Memory B cell (primary cell): ENCODE results near the gene CTIF.

ENCODE experiments used
- ATAC-seq: fragments of 150-1000 bp; cut with Tn5 transposase; 2 replicates; pipeline ENCODE4 v1.10.0; 2021; ENCODE audit warnings: low read depth, mild to moderate bottlenecking, moderate library complexity
- DNase-seq, 2 donors: peaks; one replicate each; pipeline ENCODE4 v3.0.0; 2022; ENCODE audit warnings: low spot score in 2 of 2
- H3K27ac Mint-ChIP-seq: one replicate; pipeline ENCODE4 v1.8.0; 2022; ENCODE audit warnings: mild to moderate bottlenecking, moderate library complexity, mixed read lengths
- H3K27me3 Mint-ChIP-seq: one replicate; pipeline ENCODE4 v1.8.0; 2022; ENCODE audit warnings: mixed read lengths
- H3K36me3 Mint-ChIP-seq: one replicate; pipeline ENCODE4 v1.8.0; 2022; ENCODE audit warnings: mild to moderate bottlenecking, mixed read lengths
- H3K4me1 Mint-ChIP-seq: one replicate; pipeline ENCODE4 v1.8.0; 2022; ENCODE audit warnings: mixed read lengths
- H3K4me3 Mint-ChIP-seq: one replicate; pipeline ENCODE4 v1.8.0; 2022; ENCODE audit warnings: mild to moderate bottlenecking, moderate library complexity, mixed read lengths
- H3K9me3 Mint-ChIP-seq: one replicate; pipeline ENCODE4 v1.8.0; 2022; ENCODE audit warnings: mixed read lengths

The CTIF gene

GRCh38 chr18:48794251-48794970 is 255.6 kb downstream of the CTIF start:
- H3K27ac Mint-ChIP-seq, result no peak overlapping the region
- H3K4me1 Mint-ChIP-seq, result peaks cover 14% of the 10 kb centered on the region
- H3K27me3 Mint-ChIP-seq, result no peaks in the 10 kb centered on the region
- no peak overlapping the region for H3K4me3 Mint-ChIP-seq
- H3K36me3 Mint-ChIP-seq, result no peaks in the 10 kb centered on the region
- ATAC-seq, result no peak
- DNase-seq, result no peak
- H3K9me3 Mint-ChIP-seq, result no peaks in the 10 kb centered on the region

GRCh38 chr18:48795696-48796095 is 256.9 kb downstream of the CTIF start:
- H3K4me1 Mint-ChIP-seq, result peaks cover 25% of the 10 kb centered on the region
- DNase-seq, result no peak
- no peak overlapping the region for H3K27ac Mint-ChIP-seq
- H3K4me3 Mint-ChIP-seq, result no peak overlapping the region
- H3K27me3 Mint-ChIP-seq, result no peaks in the 10 kb centered on the region
- no peak for ATAC-seq
- no peaks in the 10 kb centered on the region for H3K9me3 Mint-ChIP-seq
- no peaks in the 10 kb centered on the region for H3K36me3 Mint-ChIP-seq

- Mint-ChIP-seq H3K4me1 (peaks cover 25% of the 10 kb centered on the region), H3K36me3 (no peaks in the 10 kb centered on the region), H3K27me3 (no peaks in the 10 kb centered on the region), H3K4me3 (no peak overlapping the region), H3K9me3 (no peaks in the 10 kb centered on the region), H3K27ac (no peak overlapping the region)
- no peak for ATAC-seq
- DNase-seq, result no peak
Observed at GRCh38 chr18:48796491-48797205, 257.8 kb downstream of the CTIF start.

GRCh38 chr18:48797841-48798255 is 259.0 kb downstream of the CTIF start:
- no peaks in the 10 kb centered on the region for H3K36me3 Mint-ChIP-seq
- DNase-seq, result no peak
- no peaks in the 10 kb centered on the region for H3K27me3 Mint-ChIP-seq
- no peaks in the 10 kb centered on the region for H3K9me3 Mint-ChIP-seq
- ATAC-seq, result no peak
- H3K4me3 Mint-ChIP-seq, result no peak overlapping the region
- peaks cover 19% of the 10 kb centered on the region for H3K4me1 Mint-ChIP-seq
- no peak overlapping the region for H3K27ac Mint-ChIP-seq

GRCh38 chr18:48798334-48799245 is 259.8 kb downstream of the CTIF start:
- ATAC-seq, result no peak
- H3K4me1 Mint-ChIP-seq, result peaks cover 20% of the 10 kb centered on the region
- no peak overlapping the region for H3K4me3 Mint-ChIP-seq
- no peak overlapping the region for H3K27ac Mint-ChIP-seq
- H3K27me3 Mint-ChIP-seq, result no peaks in the 10 kb centered on the region
- H3K9me3 Mint-ChIP-seq, result no peaks in the 10 kb centered on the region
- no peak for DNase-seq
- no peaks in the 10 kb centered on the region for H3K36me3 Mint-ChIP-seq

- ATAC-seq, result no peak
- Mint-ChIP-seq H3K27me3 (no peaks in the 10 kb centered on the region), H3K9me3 (no peaks in the 10 kb centered on the region), H3K27ac (no peak overlapping the region), H3K4me3 (no peak overlapping the region), H3K36me3 (no peaks in the 10 kb centered on the region), H3K4me1 (peaks cover 23% of the 10 kb centered on the region)
- no peak for DNase-seq
Observed at GRCh38 chr18:48799724-48800315, 261.0 kb downstream of the CTIF start.

GRCh38 chr18:48800466-48800865 is 261.6 kb downstream of the CTIF start:
- Mint-ChIP-seq H3K9me3 (no peaks in the 10 kb centered on the region), H3K27me3 (no peaks in the 10 kb centered on the region), H3K36me3 (no peaks in the 10 kb centered on the region), H3K27ac (peak overlapping the region; percentile 73), H3K4me1 (peaks cover 23% of the 10 kb centered on the region), H3K4me3 (no peak overlapping the region)
- no peak for DNase-seq
- no peak for ATAC-seq

- Mint-ChIP-seq H3K27ac (peak overlapping the region; percentile 73), H3K4me3 (peak overlapping the region; percentile 28), H3K9me3 (no peaks in the 10 kb centered on the region), H3K36me3 (no peaks in the 10 kb centered on the region), H3K4me1 (peaks cover 26% of the 10 kb centered on the region), H3K27me3 (no peaks in the 10 kb centered on the region)
- peak; percentile 70 for ATAC-seq
- no peak for DNase-seq
Observed at GRCh38 chr18:48800876-48801727, 262.3 kb downstream of the CTIF start.

GRCh38 chr18:48801728-48802542 is 263.1 kb downstream of the CTIF start:
- Mint-ChIP-seq H3K36me3 (no peaks in the 10 kb centered on the region), H3K27ac (peak overlapping the region; percentile 25), H3K4me3 (no peak overlapping the region), H3K9me3 (no peaks in the 10 kb centered on the region), H3K4me1 (peaks cover 26% of the 10 kb centered on the region), H3K27me3 (no peaks in the 10 kb centered on the region)
- ATAC-seq (no peak), DNase-seq (no peak)

- H3K27ac Mint-ChIP-seq, result peak overlapping the region; percentile 25
Observed at GRCh38 chr18:48802543-48803290, 263.9 kb downstream of the CTIF start.

GRCh38 chr18:48803518-48803917 is 264.7 kb downstream of the CTIF start:
- DNase-seq (no peak), ATAC-seq (no peak)
- Mint-ChIP-seq H3K36me3 (no peaks in the 10 kb centered on the region), H3K4me1 (peaks cover 26% of the 10 kb centered on the region), H3K27me3 (no peaks in the 10 kb centered on the region), H3K9me3 (no peaks in the 10 kb centered on the region), H3K27ac (no peak overlapping the region), H3K4me3 (no peak overlapping the region)

More at GRCh38 chr18:48802543-48803290, 263.9 kb downstream of the CTIF start:
- ATAC-seq (no peak), DNase-seq (no peak)
- no peaks in the 10 kb centered on the region for H3K36me3 Mint-ChIP-seq
- no peak overlapping the region for H3K4me3 Mint-ChIP-seq
- no peaks in the 10 kb centered on the region for H3K9me3 Mint-ChIP-seq
- no peaks in the 10 kb centered on the region for H3K27me3 Mint-ChIP-seq
- peaks cover 26% of the 10 kb centered on the region for H3K4me1 Mint-ChIP-seq
